ENCODE data around the gene ABHD2. TPM values are rescaled to one million over a fixed set of nuclear protein-coding genes. Genes with fewer than 3 reads are reported as not detected.
A peak's percentile ranks its signal among the peaks of the same experiment; 100 is the strongest.
"Not testable (repeated sequence)": the region's sequence is repeated elsewhere in the genome, so short reads cannot be mapped to it uniquely, and the experiment has no call there.

ABHD2 gene
- total RNA-seq, 1 donor from 2014 or later, result 39.1 TPM

GRCh38 chr15:89227425-89227824 lies 139.2 kb downstream of the ABHD2 start:
- no peaks in the 10 kb centered on the region for H3K36me3 Mint-ChIP-seq
- no peaks in the 10 kb centered on the region for H3K9me3 Mint-ChIP-seq
- H3K4me1 Mint-ChIP-seq, result no peaks in the 10 kb centered on the region
- H3K4me3 Mint-ChIP-seq, result no peak overlapping the region
- H3K27me3 Mint-ChIP-seq (ENCODE audit: low read depth), result peaks cover 25% of the 10 kb centered on the region
- no peak for DNase-seq (ENCODE audit: low spot score in 2 of 2, unreplicated experiment in 2 of 2)
- no peak for TF ChIP-seq CTCF (IDR thresholded peaks at IDR 0.05; ENCODE audit: unreplicated experiment)
- no peak overlapping the region for H3K27ac Mint-ChIP-seq

- no peak for TF ChIP-seq CTCF (IDR thresholded peaks at IDR 0.05; ENCODE audit: unreplicated experiment)
- Mint-ChIP-seq H3K36me3 (no peaks in the 10 kb centered on the region), H3K4me1 (no peaks in the 10 kb centered on the region), H3K4me3 (no peak overlapping the region), H3K9me3 (no peaks in the 10 kb centered on the region), H3K27me3 (ENCODE audit: low read depth) (peaks cover 38% of the 10 kb centered on the region), H3K27ac (no peak overlapping the region)
- DNase-seq (ENCODE audit: low spot score in 2 of 2, unreplicated experiment in 2 of 2), result no peak
These were observed 142.0 kb downstream of the ABHD2 start for GRCh38 chr15:89230277-89230676.

- H3K27ac Mint-ChIP-seq, result no peak overlapping the region
- H3K9me3 Mint-ChIP-seq, result no peaks in the 10 kb centered on the region
- peaks cover 44% of the 10 kb centered on the region for H3K27me3 Mint-ChIP-seq (ENCODE audit: low read depth)
- H3K4me3 Mint-ChIP-seq, result no peak overlapping the region
- TF ChIP-seq CTCF (IDR thresholded peaks at IDR 0.05; ENCODE audit: unreplicated experiment), result no peak
- DNase-seq (ENCODE audit: low spot score in 2 of 2, unreplicated experiment in 2 of 2), result no peak
- H3K36me3 Mint-ChIP-seq, result no peaks in the 10 kb centered on the region
- H3K4me1 Mint-ChIP-seq, result no peaks in the 10 kb centered on the region
These were observed 143.6 kb downstream of the ABHD2 start for GRCh38 chr15:89231832-89232231.

- H3K9me3 Mint-ChIP-seq; H3K4me3 Mint-ChIP-seq; H3K36me3 Mint-ChIP-seq; DNase-seq (ENCODE audit: low spot score in 2 of 2, unreplicated experiment in 2 of 2); H3K27ac Mint-ChIP-seq: not testable (repeated sequence)
- peaks cover 14% of the 10 kb centered on the region for H3K4me1 Mint-ChIP-seq
- H3K27me3 Mint-ChIP-seq (ENCODE audit: low read depth), result peaks cover 27% of the 10 kb centered on the region
These were observed 151.9 kb downstream of the ABHD2 start for GRCh38 chr15:89239883-89240810.

- no peak for TF ChIP-seq CTCF (IDR thresholded peaks at IDR 0.05; ENCODE audit: unreplicated experiment)
- peak overlapping the region; percentile 98 for H3K4me3 Mint-ChIP-seq
- peak overlapping the region; percentile 23 for H3K27ac Mint-ChIP-seq
- H3K4me1 Mint-ChIP-seq, result peaks cover 19% of the 10 kb centered on the region
- no peaks in the 10 kb centered on the region for H3K36me3 Mint-ChIP-seq
- no peak for DNase-seq (ENCODE audit: low spot score in 2 of 2, unreplicated experiment in 2 of 2)
- H3K27me3 Mint-ChIP-seq (ENCODE audit: low read depth), result peaks cover 11% of the 10 kb centered on the region
- peaks cover 6% of the 10 kb centered on the region for H3K9me3 Mint-ChIP-seq
These were observed 154.9 kb downstream of the ABHD2 start for GRCh38 chr15:89243046-89243690.

Data from mesothelial cell of epicardium (in vitro differentiated cells).